ENCODE data around the gene PXYLP1. TPM values are rescaled to one million over a fixed set of nuclear protein-coding genes. Genes with fewer than 3 reads are reported as not detected.
A peak's percentile ranks its signal among the peaks of the same experiment; 100 is the strongest.

The PXYLP1 gene
- total RNA-seq, 4 donors from 2014 or later = 8.6 to 34.0 (median 19.8) TPM

GRCh38 chr3:141332416-141332815, 100.8 kb downstream of the PXYLP1 start:
- Histone ChIP-seq H3K9me3 (no peaks in the 10 kb centered on the region), H3K27ac (peak overlapping the region in 2 of 4 donors; percentile 32 to 65), H3K4me1 (peaks cover 0 to 30% (median 1%) of the 10 kb centered on the region in 4 donors), H3K27me3 (no peaks in the 10 kb centered on the region), H3K4me3 (no peak overlapping the region), H3K36me3 (no peaks in the 10 kb centered on the region)
- DNase-seq = peak in 2 of 3 donors; percentile 62
- TF ChIP-seq POLR2A (IDR thresholded peaks at IDR 0.05) (no peak), CTCF (IDR thresholded peaks at IDR 0.05) (no peak)

DNA sequence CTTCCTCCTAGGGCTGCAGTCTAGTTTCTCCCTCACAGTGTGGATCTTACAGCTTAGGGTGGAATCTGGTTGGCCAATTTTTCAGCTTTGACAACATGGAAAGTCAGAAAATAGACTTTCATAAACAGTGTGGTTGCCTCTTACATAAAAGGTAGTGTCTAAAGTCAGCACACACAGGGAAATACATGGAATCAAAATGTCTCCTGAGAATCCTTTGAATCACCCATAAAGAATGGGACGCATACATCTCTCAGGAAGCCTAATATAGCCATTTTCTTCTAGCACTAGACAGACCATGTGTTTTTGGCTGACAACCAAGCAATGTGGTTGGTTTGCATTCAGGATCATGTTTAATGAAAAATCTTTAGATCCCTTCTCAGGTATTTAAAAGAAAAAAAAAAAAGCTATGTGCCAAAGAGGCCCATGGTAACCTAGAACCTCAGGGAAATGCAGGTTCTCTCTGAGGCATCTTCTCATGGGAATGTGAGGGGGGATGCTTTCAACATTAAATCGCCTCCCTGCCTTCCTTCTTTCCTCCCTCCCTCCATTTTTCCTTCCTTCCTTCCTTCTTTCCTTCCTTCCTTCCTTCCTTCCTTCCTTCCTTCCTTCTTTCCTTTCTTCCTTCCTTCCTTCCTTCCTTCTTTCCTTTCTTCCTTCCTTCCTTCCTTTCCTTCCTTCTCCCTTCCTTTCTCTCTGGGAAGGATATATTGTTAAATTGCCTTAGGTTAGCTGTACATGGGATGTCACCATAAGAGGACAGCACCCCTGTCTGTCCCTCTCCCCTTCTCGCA, 102.4 kb downstream of the PXYLP1 start:
- Histone ChIP-seq H3K27me3 (no peaks in the 10 kb centered on the region), H3K27ac (no peak overlapping the region), H3K36me3 (no peaks in the 10 kb centered on the region), H3K4me3 (no peak overlapping the region), H3K4me1 (peaks cover 0 to 29% (median 1%) of the 10 kb centered on the region in 4 donors), H3K9me3 (no peaks in the 10 kb centered on the region)
- no peak for DNase-seq
- TF ChIP-seq CTCF (IDR thresholded peaks at IDR 0.05) (no peak), POLR2A (IDR thresholded peaks at IDR 0.05) (no peak)

GRCh38 chr3:141334627-141335250, 103.1 kb downstream of the PXYLP1 start:
- no peak for DNase-seq
- H3K27me3 ChIP-seq = no peaks in the 10 kb centered on the region
- H3K4me1 ChIP-seq = peaks cover 0 to 29% (median 1%) of the 10 kb centered on the region in 4 donors
- TF ChIP-seq CTCF (IDR thresholded peaks at IDR 0.05) = no peak
- TF ChIP-seq POLR2A (IDR thresholded peaks at IDR 0.05) = no peak
- no peak overlapping the region for H3K27ac ChIP-seq
- H3K4me3 ChIP-seq = no peak overlapping the region
- no peaks in the 10 kb centered on the region for H3K36me3 ChIP-seq
- no peaks in the 10 kb centered on the region for H3K9me3 ChIP-seq

DNA sequence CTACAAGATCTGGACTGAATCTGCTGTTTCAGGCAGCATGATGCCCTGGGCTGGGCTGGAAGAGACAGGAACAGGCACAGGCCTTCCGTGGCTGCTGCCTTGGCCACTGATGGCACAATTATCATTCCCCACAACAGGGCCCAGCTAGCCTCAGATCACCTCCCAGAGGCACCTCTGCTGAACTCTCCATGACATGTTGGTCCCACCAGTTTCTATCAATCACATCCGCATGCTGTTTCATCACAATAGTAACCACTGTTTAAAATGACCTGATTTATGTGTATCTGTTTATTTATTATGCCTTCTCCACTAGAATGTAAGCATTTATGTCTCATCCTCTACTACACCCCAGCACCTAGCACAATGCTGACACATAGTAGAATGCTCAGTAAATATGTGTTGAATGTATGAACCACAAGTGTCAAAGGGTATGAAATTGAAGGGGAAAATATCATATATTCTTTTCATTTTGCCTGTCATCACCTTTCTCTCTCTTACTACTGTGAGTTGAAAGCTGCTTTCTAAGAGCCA, 104.0 kb downstream of the PXYLP1 start:
- Histone ChIP-seq H3K9me3 (no peaks in the 10 kb centered on the region), H3K36me3 (no peaks in the 10 kb centered on the region), H3K27ac (no peak overlapping the region), H3K4me3 (no peak overlapping the region), H3K4me1 (peaks cover 0 to 25% (median 1%) of the 10 kb centered on the region in 4 donors), H3K27me3 (no peaks in the 10 kb centered on the region)
- no peak for TF ChIP-seq CTCF (IDR thresholded peaks at IDR 0.05)
- no peak for TF ChIP-seq POLR2A (IDR thresholded peaks at IDR 0.05)
- no peak for DNase-seq

- Histone ChIP-seq H3K36me3 (no peaks in the 10 kb centered on the region), H3K4me3 (no peak overlapping the region), H3K9me3 (no peaks in the 10 kb centered on the region), H3K27ac (peak overlapping the region in 1 of 4 donors; percentile 56), H3K27me3 (no peaks in the 10 kb centered on the region), H3K4me1 (peaks cover 0 to 22% (median 1%) of the 10 kb centered on the region in 4 donors)
- DNase-seq = no peak
- TF ChIP-seq CTCF (IDR thresholded peaks at IDR 0.05) = no peak
- TF ChIP-seq POLR2A (IDR thresholded peaks at IDR 0.05) = no peak
Observed at GRCh38 chr3:141336672-141337522, 105.3 kb downstream of the PXYLP1 start.

All from Peyer's patch (tissue), 4 donors.